Measurements from ENCODE around the gene MT2A. TPM values are rescaled to one million over a fixed set of nuclear protein-coding genes. Genes with fewer than 3 reads are reported as not detected.

The MT2A gene
- total RNA-seq, 1 donor from 2014 or later = 220 TPM

DNA sequence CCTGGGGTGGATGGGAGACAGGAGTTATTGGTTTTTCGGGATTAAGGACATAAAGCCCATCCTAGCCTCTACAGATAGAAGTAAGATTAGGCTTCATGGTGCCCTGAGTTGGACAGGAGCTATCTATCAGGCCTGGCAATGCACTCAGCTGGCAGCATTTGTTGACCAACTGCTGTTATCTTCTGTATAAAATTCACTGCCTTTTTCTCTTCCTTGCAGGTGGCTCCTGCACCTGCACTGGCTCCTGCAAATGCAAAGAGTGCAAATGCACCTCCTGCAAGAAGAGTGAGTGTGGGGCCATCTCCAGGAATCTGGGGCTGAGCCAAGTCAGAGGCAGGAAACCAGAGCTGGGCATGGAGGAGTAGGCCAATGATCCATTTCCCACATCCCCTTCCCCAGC, 30.7 kb downstream of the MT2A start:
- no peak for ATAC-seq

DNA sequence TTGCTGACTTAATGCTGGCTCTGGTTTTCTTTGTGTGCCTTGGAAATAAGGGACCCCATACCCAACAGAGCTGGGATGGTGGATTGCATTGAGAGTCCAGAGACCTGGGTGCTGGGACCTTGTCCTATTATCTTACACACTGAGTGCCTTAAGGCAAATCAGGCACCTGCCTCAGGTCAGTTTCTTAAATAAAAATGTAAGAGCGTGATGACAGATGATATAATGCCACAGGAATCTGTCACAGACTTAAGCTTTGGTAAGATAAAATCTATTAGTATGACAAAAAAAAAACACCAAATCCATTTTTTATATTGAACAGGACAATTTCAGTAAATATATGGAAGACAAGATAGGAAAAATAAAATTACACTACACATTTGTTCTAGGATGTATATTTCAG, 31.7 kb downstream of the MT2A start:
- no peak for ATAC-seq

DNA sequence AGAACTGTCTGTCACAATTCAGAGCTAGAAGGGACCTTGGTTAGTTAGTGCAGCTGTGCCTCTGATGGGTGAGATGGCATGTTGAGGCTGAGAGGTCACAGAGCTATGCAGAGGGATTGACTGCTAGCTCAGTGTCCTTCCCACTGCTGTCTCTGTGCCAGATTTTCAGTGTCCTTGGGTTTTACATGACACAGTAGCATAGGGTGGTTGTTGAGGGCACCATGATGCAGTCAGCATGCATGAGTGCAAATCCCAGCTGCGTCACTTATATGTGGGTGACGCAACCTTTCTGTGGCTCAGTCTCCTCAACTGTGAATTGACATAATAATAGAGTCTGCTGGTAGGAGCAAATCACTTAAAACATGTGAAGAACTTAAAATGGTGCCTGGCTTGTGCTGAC, 32.8 kb downstream of the MT2A start:
- ATAC-seq = peak; percentile 31

DNA sequence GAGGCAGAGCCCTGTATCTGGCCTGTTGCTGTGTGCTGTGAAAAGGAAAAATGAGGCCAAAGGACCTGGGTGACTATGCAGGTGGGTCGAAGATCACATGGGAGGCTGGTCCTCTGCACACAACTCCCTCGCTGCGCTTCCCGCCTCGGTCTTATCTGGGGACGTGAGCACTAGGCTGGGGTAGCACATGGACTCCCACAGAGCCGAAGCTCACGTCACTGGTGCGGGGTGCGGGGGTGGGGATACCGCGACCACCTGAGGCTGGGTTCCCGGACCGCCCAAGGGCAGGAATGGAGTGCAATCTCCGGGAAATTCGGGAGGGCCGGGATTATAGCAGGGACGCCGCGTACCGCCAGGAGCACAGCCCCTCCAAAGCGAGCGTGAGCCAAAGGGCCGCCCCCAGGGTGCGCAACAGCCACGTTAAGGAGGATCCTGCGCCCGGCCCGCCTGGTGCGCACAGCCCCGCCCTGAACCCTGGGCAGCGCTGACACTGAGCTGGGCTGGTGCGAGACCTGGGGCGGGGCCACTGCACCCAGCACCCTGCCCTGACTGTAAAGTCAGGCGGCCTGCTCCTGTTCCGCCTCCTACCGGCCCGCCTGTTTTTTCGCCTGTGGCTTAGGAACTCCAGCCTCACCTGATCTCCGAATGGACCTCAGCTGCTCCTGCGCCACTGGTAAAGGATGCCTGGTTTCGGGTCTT, 34.8 kb downstream of the MT2A start:
- peak; percentile 97 for ATAC-seq

DNA sequence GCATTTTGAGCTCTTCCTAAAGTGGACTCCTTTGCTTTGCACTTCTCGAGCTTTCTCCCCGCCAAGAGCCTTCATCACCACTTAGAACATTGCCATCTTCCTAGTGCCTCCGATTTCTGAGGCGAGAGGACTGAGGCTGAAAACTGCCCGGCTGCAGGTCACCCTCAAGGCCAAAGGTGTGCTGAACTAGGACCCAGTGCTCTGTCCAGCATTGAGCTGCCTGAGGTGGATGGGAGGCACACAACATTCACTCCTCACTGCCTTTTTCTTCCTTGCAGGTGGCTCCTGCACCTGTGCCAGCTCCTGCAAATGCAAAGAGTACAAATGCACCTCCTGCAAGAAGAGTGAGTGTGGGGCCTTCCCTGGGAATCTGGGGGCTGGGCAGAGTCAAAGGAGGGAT, 35.4 kb downstream of the MT2A start:
- no peak for ATAC-seq

DNA sequence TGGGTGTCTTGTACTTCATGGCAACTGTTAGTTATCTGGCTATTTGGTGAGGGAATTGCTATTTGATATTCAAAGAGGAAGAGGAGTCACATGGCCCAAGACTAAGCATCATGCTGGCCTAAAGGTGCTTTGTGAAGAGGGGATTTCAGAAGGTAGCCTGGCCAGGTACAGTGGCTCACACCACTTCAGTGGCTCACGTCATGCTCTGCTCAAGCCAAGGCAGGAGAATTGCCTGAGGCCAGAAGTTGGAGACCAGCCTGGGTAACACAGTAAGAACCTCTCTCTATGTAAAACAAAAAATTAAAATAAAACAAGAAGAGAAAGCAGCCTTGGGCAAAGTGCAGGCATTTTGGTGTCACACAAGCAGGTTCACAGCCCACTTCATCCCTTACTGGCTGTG, 36.9 kb downstream of the MT2A start:
- no peak for ATAC-seq

DNA sequence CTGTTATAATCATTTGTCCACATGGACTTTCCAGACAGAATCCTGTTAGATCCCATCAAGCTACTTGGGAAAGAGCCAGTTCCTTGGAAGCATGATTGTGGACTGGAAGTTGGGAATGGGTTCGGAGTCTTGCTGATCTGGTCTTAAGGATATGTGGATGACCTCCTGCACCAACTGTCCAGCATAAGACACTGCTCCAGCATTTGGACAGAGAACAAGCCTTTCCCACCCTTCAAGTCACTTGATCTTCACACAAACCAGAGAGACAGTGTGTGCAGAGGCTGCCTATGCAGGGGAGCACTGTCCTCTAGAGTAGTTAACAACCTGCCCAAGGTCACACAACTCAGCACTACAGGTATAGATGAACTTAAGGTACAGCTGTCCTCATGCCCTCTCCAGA, 37.5 kb downstream of the MT2A start:
- ATAC-seq = no peak

DNA sequence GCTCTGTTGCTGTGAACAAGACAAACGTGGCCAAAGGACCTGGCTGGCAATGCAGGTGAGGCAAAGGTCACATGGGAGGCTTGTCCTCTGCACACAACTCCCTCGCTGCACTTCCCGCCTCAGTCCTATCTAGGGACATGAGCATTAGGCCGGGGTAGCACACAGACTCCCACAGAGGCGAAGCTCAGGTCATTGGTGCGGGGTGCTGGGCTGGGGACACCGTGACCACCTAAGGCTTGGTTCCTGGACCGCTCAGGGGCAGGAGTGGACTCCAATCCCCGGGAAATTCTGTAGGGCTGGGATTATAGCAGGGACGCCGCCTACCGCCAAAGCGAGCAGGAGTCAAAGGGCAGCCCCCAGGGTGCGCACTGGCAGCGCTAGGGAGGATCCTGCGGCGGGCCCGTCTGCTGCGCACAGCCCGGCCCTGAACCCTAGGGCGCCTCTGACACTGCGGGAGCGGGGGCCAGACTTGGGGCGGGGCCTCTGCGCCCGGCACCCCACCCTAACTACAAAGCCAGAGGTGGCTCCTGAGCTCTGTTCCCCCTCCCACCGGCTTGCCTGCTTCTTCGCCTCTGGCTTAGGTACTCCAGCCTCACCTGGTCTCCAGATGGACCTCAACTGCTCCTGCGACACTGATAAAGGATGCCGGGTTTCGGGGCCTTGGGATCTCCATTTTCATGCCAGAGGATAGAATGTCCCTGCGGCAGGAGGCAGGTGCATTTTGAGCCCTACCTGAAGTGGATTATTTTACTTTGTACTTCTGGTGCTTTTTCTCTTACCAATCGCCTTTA, 39.5 kb downstream of the MT2A start:
- no peak for ATAC-seq

DNA sequence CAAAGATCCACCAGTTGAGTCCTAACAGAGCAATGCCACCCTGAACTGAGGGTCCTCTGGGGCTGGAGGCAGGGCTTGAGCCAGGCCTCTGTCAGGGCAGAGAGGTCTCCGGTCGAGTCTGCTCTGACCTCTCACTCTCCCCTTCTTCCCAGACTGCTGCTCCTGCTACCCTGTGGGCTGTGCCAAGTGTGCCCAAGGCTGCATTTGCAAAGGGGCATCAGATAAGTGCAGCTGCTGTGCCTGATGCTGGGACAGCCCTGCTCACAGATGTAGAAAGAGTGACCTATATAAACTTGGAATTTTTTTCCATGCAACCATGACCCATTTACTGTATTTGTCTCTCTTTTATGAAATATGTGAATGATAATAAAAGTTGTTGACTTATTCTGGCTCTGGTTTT, 40.9 kb downstream of the MT2A start:
- no peak for ATAC-seq

DNA sequence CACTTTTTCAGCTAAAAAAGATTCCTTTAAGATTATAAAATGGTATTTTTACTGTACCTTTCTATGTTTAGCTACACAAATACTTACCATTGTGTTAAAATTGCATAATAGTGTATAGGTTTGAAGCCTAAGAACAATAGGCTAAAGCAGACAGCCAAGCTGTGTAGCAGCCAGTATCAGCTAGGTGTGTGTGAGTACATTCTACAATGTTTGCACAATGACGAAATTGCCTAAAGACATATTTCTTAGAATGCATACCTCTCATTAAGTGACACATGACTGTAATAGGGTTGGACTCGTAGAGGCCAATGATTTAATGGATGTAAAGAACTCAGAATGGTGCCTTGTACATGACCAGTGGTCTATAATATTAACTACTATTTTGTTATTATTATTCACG, 41.4 kb downstream of the MT2A start:
- peak; percentile 95 for ATAC-seq

DNA sequence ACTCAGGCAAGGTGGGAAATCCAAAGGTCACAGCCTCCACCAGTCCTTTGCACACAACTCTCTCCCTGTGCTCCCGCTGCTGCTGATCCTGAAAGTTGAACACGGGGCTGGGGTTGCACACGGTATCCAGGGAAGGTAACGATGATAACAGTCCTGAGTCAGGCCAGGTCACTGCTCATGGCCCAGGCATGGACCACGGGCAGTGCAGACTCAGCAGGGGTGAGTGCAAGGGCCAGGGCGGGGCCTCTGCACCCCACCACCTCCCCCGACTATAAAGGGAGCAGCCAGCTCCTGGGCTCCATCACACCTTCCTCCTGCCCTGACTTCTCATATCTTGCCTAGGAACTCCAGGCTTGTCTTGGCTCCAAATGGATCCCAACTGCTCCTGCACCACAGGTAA, 43.2 kb downstream of the MT2A start, which contains the start of gene MT1B:
Gene MT1B, plus strand, starts transcription at position 301 of the 400 bp plus-strand sequence. Its CDS starts 68 bp downstream, at position 369.
- ATAC-seq = no peak

DNA sequence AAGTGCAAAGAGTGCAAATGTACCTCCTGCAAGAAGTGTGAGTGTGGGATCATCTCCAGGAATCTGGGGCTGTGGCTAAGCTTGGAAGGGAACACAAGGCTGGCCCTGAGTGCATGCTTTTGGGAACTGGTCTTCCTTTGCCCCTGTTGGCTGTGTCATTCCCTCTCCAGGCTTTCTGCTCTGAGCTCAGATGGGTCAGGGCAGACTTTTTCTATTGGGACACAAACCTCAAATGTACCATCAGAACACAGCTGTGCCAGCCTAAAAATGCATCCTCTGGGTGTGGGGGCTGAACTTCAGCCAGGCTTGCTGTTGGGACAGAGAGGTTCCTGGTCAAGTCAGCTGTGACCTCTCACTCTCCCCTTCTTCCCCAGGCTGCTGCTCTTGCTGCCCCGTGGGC, 44.2 kb downstream of the MT2A start:
- ATAC-seq = no peak

DNA sequence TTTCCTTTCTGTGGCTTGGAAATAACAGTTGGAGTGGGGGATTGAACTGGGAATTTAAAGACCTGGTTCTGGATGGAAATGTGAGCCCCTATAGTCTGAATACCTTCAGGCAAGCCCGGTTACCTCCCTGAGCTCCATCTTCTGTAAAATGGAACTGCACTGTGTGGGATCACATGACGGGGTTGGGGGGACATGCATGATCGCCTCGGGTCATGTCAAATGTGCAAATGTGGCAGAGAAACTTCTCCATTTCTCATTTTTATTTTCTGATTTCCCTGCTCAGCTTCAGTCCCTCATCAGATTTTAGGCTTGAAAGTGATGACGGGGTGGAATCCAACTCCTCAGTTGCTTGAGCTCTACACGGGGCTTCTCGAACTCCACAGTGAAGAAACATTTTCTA, 44.8 kb downstream of the MT2A start:
- no peak for ATAC-seq

DNA sequence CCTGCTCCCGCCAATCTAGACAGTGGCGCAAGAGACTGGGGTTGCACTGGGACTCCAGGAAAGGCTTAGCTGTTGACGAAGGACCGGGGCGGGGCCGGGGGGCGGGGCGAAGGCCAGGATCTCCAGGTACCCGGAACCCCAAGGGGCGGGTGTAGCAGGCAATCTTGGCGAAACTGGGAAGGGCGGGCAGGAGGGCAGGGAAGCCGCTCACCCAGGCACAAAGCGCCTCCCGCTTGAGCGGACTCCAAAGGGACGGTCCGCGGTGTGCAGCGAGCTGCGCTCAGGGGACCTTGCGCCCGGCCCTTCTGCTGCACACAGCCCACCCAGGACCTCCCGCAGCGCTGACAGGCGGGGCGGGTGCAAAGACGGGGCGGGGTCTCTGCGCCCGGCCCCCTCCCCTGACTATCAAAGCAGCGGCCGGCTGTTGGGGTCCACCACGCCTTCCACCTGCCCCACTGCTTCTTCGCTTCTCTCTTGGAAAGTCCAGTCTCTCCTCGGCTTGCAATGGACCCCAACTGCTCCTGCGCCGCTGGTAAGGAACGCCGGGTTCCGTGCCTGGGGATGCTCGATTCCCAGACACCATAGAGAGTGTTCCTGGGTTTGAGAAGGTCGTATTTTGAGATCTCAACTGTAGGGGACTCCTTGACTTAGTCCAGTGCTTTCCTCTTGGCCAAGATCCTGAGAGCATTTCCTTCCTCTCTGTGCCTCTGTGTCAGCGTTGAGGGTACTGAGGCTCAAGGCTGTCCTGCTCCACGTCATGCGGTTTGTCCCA, 49.4 kb downstream of the MT2A start, which contains the start of gene MT1F:
Gene MT1F, plus strand, starts transcription at position 405 of the 772 bp plus-strand sequence. Its CDS starts 100 bp downstream, at position 505.
- peak; percentile 89 for ATAC-seq

DNA sequence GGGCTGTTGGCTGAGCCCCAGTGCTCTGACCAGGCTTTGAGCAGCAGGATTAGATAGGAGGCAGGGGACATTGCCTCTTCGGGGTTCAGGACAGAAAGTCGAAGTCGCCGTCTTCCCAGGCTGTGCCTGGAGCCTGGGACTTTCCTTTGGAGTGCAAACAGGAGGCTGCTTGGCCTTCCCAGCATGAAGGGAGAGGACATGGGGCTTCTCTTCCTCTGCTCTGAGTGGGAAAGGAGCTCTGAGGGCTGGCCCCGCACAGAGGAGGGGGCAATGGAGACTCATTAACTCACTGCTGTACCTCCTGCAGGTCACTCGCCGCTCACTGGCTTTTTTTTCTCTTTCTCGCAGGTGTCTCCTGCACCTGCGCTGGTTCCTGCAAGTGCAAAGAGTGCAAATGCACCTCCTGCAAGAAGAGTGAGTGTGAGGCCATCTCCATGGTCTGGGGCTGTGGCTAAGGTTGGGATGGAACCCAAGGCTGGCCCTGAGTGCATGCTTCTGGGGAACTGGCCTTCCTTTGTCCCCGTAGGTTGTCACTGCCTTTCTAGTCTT, 50.0 kb downstream of the MT2A start:
- ATAC-seq = no peak

Other genes starting within 250 kb of the MT2A start
- gene AMFR, start 183.0 kb upstream of the MT2A start, total RNA-seq = 74.2 TPM
- 99.3 TPM for gene NUDT21, start 157.3 kb upstream of the MT2A start, total RNA-seq
- 39.0 TPM for gene OGFOD1, start 157.0 kb upstream of the MT2A start, total RNA-seq
- 35.3 TPM for gene BBS2, start 88.6 kb upstream of the MT2A start, total RNA-seq
- gene MT4, start 43.5 kb upstream of the MT2A start, total RNA-seq = 8.4 TPM
- gene MT3, start 19.1 kb upstream of the MT2A start, total RNA-seq = not detected
- gene MT1E, start 17.2 kb downstream of the MT2A start, total RNA-seq = 98.8 TPM
- gene MT1M, start 24.1 kb downstream of the MT2A start, total RNA-seq = 2.0 TPM
- gene MT1A, start 30.1 kb downstream of the MT2A start, total RNA-seq = 2.9 TPM
- not detected for gene MT1B, start 43.3 kb downstream of the MT2A start, total RNA-seq
- gene MT1F, start 49.4 kb downstream of the MT2A start, total RNA-seq = 3.7 TPM
- gene MT1G, start 59.5 kb downstream of the MT2A start, total RNA-seq = 26.3 TPM
- 5.0 TPM for gene MT1H, start 61.2 kb downstream of the MT2A start, total RNA-seq
- gene MT1X, start 73.9 kb downstream of the MT2A start, total RNA-seq = 603 TPM
- 52.3 TPM for gene NUP93, start 121.5 kb downstream of the MT2A start, total RNA-seq

Data from esophagus mucosa (tissue), 1 donor.